ENCODE measurements around the gene NOL8. TPM values are rescaled to one million over a fixed set of nuclear protein-coding genes. Genes with fewer than 3 reads are reported as not detected.

The NOL8 gene
- total RNA-seq, 1 experiment from 2014 or later = 30.6 TPM

- Histone ChIP-seq H3K36me3 (ENCODE audit: control insufficient read depth, insufficient read depth, low read length) (peaks cover 31% of the 10 kb centered on the region), H3K4me3 (ENCODE audit: low read depth in 2 of 2, low read length in 2 of 2) (no peak overlapping the region), H3K9me3 (ENCODE audit: control insufficient read depth, insufficient read depth, low read depth, low read length) (no peaks in the 10 kb centered on the region), H3K4me1 (ENCODE audit: control insufficient read depth, insufficient read depth, low read length) (peaks cover 3% of the 10 kb centered on the region), H3K27me3 (ENCODE audit: control insufficient read depth, insufficient read depth, low read length) (no peaks in the 10 kb centered on the region), H3K27ac (ENCODE audit: low read length) (no peak overlapping the region)
- ChIA-PET CTCF (no interaction called here), POLR2A (no interaction called here)
- intact Hi-C loops (cut with micrococcal nuclease; ENCODE audit: unreplicated experiment) (no loop called here), in situ Hi-C loops (cut with HindIII; ENCODE audit: low pct_unique_long_range_greater_than_20kb, low sequenced_read_pairs) (no loop called here)
- no peak for TF ChIP-seq SIN3A (IDR thresholded peaks at IDR 0.05; ENCODE audit: borderline replicate concordance, insufficient read depth, low read depth, low read length)
- TF ChIP-seq REST (IDR thresholded peaks at IDR 0.05; ENCODE audit: insufficient read depth in 1 of 2, low read depth in 2 of 2, low read length in 1 of 2) = no peak
- TF ChIP-seq POLR2AphosphoS5 (IDR thresholded peaks at IDR 0.05; ENCODE audit: low read depth, low read length) = no peak
- TF ChIP-seq CTCF (IDR thresholded peaks at IDR 0.05) = no peak
- no peak for TF ChIP-seq TCF7L2 (IDR thresholded peaks at IDR 0.05; ENCODE audit: low read depth, low read length)
- ATAC-seq (no peak), DNase-seq (ENCODE audit: low read depth, low spot score) (no peak)
- BruUV-seq (replicated peaks) = no TSS peak
These were observed 27.5 kb downstream of the NOL8 start for GRCh38 chr9:92297611-92298010.

- BruUV-seq (replicated peaks) = no TSS peak
- no peak for DNase-seq (ENCODE audit: low read depth, low spot score)
- intact Hi-C loops (cut with micrococcal nuclease; ENCODE audit: unreplicated experiment) = no loop called here
- Histone ChIP-seq H3K4me1 (ENCODE audit: control insufficient read depth, insufficient read depth, low read length) (peaks cover 12% of the 10 kb centered on the region), H3K4me3 (ENCODE audit: low read depth in 2 of 2, low read length in 2 of 2) (no peak overlapping the region), H3K36me3 (ENCODE audit: control insufficient read depth, insufficient read depth, low read length) (peaks cover 21% of the 10 kb centered on the region), H3K27me3 (ENCODE audit: control insufficient read depth, insufficient read depth, low read length) (no peaks in the 10 kb centered on the region), H3K9me3 (ENCODE audit: control insufficient read depth, insufficient read depth, low read depth, low read length) (no peaks in the 10 kb centered on the region), H3K27ac (ENCODE audit: low read length) (no peak overlapping the region)
- ChIA-PET CTCF (no interaction called here), POLR2A (no interaction called here)
- in situ Hi-C loops (cut with HindIII; ENCODE audit: low pct_unique_long_range_greater_than_20kb, low sequenced_read_pairs) = no loop called here
- ATAC-seq = no peak
- TF ChIP-seq CTCF (IDR thresholded peaks at IDR 0.05) (no peak), SIN3A (IDR thresholded peaks at IDR 0.05; ENCODE audit: borderline replicate concordance, insufficient read depth, low read depth, low read length) (no peak), TCF7L2 (IDR thresholded peaks at IDR 0.05; ENCODE audit: low read depth, low read length) (no peak), POLR2AphosphoS5 (IDR thresholded peaks at IDR 0.05; ENCODE audit: low read depth, low read length) (no peak), REST (IDR thresholded peaks at IDR 0.05; ENCODE audit: insufficient read depth in 1 of 2, low read depth in 2 of 2, low read length in 1 of 2) (no peak)
These were observed 29.3 kb downstream of the NOL8 start for GRCh38 chr9:92295827-92296258.

Measured in Panc1 (cell line).